Left kidney (tissue), 2 donors: ENCODE data around the gene CEP63. TPM values are rescaled to one million over a fixed set of nuclear protein-coding genes. Genes with fewer than 3 reads are reported as not detected.
"Not testable (repeated sequence)": the region's sequence is repeated elsewhere in the genome, so short reads cannot be mapped to it uniquely, and the experiment has no call there.

Source experiments
- DNase-seq: peaks from one replicate; pipeline ENCODE4 v3.0.0-alpha.2; 2013
- polyA plus RNA-seq: library from polyadenylated mRNA; unstranded; fragments of 120-200 nt; gene quantifications from one replicate; pipeline ENCODE4 v1.2.1, GENCODE V29; 2013; ENCODE audit not compliant: insufficient read length

Gene CEP63
- polyA plus RNA-seq, 1 donor, result 44.4 TPM

DNA sequence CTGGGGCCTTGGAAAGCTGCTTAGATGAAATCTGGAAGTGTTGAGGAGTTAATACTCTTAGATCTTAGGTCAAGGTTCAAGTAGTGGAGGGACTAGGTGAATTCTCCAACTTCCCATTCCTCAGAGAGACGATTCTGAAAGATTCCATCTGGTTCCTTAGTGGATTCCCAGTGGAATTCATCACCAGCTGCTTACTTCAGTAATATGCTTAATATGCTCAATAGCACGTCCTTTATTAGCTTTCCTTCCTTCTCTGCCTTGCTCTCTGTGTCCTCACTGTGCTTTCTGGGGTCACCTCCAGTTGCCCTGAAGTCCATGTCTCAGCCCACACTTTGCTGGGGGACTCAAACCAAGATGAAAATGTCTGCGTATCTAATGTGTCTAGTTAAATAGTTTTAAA is 31.0 kb downstream of the CEP63 start:
- peak; percentile 5 for DNase-seq

DNA sequence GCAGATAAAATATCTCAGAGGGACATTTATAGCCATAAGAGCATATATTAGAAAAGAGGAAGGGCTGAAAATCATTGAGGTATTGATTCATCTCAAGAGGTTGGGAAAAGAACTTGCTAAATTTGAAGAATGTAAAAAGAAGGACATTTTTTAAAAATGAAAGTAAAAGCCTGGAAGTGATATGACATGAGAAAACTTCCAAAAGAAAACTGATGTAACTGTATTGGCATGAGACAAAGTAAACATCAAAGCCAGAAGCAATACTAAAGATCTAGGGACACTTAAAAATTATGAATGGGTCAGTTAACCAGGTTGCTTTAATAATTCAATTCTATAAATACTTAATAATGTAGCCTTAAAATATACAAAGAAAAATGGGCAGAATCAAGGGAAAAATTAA is 31.9 kb downstream of the CEP63 start:
- DNase-seq, result no peak

DNA sequence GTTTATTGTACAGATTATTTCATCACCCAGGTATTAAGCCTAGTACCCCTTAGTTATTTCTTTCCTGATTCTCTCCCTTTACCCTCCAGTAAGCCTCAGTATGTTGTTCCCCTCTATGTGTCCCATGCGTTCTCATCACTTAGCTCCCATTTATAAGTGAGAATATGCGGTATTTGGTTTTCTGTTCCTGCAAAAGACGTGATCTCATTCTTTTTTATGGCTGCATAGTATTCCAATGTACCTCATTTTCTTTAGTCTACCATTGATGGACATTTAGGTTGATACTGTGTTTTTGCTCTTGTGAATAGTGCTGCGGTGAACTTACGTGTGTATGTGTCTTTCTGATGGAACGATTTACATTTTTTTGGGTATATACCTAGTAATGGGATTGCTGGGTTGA is 36.7 kb downstream of the CEP63 start:
- no peak for DNase-seq

DNA sequence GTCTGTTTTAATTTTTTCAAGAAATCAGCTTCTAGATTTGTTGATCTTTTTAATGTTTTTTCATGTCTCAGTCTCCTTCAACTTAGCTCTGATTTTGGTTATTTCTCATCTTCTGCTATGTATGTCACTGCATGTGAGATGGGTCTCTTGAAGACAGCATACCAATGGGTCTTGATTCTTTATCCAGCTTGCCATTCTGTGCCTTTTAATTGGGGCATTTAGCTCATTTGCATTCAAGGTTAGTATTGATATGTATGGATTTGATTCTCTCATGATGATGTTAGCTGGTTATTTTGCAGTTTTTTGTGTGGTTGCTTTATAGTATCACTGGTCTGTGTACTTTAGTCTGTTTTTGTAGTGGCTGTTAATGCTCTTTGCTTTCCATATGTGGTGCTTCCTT is 39.4 kb downstream of the CEP63 start:
- DNase-seq, result no peak

DNA sequence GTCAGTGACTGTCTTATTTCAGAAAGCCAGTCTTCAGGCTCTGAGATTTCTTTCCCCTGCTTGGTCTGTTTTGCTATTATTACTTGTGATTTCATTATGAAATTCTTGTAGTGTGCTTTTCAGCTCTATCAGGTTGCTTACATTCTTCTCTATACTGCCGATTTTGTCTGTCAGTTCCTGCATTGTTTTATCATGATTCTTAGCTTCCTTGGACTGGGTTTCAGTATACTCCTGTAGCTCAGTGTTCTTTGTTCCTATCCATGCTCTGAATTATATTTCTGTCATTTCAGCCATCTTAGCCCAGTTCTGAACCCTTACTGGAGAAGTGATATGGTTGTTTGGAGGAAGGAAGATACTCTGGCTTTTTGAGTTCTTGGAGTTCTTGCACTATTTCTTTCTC is 40.5 kb downstream of the CEP63 start:
- DNase-seq, result no peak

DNA sequence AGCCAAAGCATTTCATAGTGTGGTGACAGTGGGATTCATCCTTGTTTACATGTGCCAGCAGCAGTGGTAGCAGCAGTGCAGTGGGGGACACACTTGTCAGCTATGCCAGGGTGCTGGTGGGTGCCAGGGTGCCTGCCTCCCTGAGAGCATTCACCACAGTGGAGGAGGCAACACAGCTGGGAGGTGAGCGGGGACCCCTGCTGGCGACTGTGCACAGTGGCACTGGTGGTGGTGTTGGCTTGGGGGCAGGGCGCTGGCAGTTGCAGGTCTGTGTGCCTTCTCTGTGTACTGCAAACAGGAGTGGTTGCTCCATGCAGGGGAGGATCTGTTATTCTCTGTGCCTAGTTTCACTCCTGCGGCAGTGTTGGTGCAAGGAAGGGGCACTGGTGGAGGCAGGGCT is 41.2 kb downstream of the CEP63 start:
- DNase-seq, result no peak

DNA sequence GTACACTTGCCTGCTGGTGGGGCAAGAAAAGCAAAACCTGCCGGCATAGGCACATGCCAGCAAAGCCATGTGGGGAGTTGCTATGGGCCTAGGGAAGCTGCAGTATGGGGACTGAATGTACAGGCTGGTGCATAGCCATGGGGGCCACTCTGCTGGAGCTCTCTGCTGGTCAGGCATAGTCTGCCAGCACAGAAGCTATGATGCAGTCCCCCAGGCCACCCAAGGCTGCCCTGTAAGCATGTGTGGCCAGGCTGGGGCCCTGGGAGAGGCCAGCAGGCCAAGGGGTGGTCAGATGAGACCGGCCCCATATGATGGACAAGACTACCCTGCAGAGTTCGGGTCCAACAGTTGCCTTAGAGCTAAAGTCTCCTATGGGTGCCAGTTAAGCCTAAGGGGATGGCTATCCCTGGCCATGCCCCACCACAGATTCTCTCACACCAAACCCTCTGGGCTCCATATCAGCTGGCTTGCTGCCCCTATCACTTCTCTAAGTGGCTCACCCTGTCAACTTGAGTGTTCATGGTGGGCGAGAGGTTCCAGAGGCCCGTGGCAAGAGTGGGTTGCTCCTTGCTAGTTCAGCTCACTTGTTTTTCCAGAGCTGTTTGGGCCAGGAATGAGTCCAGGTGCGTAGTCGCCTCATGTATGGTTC is 41.8 kb downstream of the CEP63 start:
- DNase-seq, result no peak

DNA sequence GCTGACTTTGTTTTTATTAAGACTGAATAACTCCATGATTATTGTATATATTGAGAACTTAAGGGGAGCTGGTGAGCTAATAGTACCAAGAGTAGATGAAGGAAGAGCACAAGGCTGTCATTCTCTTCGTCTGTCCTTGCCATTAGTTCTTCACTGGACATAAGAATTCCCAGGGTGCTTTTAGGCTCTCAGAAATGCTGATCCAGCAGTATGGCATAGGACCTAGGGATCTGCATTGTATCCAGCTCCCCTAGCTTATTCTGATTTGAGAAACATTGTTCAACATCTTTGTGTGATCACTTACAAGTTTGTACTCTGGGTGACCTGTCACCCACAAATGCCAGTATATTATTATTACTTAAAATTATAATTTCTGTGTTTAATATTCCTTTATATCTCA is 47.6 kb downstream of the CEP63 start:
- no peak for DNase-seq

DNA sequence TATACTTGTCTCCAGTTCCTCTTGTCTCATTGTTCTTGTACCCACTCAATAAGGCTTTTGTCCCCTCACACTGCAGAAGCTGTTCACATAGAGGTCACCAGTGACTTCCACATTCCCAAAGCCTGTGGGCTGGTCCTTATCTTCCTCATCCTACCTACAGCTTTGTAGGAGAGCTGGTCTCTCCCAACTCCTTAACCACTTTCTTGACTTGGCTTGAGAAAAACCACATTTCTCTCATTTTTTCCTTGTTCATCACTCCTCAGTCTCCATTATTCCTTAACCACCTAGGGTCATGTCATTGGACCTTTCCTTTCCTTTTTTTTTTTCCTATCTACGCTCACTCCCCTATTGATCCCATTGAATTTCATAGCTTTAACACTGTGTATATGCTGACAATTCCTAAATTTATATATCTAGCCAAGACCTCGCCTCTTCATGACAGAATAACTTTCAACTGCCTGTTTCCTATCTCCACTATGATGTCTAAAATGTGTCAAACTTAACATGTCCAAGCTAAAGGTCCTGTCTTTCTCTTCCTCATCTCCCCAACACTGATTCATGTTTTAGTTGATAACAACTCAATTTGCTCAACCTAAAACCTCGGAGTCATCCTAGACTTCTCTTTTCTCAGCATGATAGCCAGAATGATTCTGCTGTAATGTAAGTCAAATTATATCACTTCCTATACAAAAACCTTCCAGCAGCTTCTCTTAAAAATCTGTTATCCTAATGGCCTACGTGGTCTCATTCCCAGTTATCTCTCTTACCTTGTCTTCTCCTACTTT is 49.5 kb downstream of the CEP63 start:
- no peak for DNase-seq

DNA sequence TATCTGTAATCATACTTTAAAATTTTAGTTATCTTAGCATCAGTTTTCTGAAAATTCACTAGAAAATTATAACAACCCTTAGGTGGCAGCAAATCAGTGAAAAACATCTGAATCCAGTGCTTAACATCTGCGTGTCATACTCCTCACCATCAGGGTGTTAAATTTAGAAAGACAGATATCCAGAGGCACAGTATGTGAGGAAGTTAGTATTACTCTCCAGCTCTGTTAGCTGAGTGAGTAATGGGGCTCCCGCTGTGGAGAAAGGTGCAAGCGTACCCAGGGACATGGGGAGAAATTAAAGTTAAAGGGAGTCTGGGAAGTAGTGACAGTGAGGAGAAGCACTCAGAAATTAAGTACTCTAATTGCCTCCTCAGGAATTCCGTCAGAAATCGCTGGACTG is 50.9 kb downstream of the CEP63 start:
- DNase-seq, result no peak

DNA sequence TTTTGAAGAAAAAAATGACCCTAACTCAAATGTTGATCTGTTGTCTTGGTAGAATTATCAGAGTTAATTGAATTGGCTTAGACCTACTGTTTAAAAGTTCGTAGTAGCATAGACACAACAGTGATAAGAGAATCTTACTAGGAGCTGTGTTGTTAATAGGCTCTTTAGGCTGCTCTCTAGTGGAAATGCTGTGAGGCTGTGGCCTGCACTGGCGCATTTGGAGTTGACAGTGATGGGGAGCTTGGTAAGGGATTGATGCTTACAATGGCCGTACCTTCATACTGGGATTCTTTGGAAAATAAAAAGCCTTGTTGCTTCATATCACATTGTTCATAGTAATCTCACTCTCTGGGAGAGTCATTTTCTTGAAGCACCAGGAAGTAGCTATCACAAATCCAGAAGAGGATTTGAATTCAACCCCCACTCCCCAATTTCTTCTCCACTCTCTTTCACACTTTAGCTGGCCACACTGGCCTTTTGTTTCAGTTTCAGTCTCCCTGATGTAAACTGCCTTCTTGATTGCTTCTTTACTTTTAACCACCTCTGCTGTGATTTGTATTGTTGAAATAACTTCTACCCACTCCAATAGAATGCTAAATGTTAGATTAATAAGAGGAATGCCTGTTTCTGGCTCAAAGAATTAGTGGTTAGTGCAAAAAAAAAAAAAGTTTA is 56.6 kb downstream of the CEP63 start:
- DNase-seq, result no peak

DNA sequence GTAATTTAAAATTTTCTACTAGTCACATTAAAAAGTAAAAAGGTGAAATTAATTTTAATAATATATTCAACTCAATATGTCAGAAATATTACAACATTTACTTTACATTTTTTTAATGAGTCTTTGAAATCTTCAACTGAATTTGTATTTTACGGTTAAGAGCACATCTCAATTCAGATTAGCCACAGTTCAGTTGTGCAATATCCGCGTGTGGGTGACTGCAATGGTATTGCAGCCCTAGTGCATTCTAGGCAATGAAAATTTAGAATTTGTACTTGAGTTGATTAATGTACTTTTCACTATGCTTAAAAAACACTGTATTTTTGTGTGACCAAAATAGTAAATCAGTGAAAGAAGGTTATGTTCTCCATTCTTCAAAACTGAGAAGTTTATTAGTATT is 57.3 kb downstream of the CEP63 start:
- no peak for DNase-seq

DNA sequence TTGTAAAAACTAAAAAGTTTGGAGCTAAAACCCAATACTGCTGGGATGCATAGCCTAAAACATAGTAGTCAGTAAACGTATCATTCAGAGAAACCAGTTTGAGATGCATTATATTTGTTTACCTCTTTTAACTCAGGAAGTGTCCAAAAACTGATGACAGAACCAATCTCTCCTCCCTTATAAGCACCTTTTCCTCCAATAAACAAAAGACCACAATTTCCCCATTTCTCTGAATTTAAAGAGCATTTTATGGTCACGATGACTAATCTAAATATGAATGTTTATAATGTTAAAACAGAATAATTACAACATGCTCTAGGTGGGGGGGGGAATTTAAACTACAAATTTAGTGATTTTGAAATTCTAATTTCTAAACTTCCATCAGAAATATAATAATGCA is 58.5 kb downstream of the CEP63 start:
- no peak for DNase-seq

DNA sequence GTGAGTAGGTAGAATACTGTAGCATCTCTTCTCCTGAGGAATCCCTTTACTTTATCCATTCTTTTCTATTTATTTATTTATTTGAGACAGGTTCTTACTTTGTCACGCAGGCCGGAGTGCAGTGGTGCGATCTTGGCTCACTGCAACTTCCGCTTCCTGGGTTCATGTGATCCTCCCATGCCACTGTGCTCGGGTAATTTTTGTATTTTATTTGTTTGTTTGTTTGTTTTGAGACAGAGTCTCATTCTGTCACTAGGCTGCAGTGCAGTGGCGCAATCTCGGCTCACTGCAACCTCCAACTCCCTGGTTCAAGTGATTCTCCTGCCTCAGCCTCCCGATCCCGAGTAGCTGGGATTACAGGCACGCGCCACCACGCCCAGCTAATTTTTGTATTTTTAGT is 58.9 kb downstream of the CEP63 start:
- DNase-seq, result not testable (repeated sequence)

DNA sequence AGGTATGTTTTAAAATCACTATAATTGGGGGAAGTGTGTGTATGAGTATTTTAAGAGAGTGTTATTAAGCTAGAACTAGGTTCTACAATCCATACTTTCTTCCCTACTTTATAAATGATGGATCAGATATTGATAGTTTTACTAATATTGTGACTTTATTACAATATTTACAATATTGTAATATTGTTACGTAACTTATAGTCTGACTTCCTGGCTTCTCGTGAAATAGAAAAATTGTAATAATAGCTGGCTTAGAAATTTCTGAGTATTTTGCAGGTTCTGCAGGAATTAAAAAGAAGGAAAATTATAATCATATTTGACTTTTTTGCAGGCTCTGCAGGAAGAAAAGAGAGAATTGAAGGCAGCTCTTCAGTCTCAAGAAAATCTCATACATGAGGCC is 60.0 kb downstream of the CEP63 start:
- no peak for DNase-seq

DNA sequence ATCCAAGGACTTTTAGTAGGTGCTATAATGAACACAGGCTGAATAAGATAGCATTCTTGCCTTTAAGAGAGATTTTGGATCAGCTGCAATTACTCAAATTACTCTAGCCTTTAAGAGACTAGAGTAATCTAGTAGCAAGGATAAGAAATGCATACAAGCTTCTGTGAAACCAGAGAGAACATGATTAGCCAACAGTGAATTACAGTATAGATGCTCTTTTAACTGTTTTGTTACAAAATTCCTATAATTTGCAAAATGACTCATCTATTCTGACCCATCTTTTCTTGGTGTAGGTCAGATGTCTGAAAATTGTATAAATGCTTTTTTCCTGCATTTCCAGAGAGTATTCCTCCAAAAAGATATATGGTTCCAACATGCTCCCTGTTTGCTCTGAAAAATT is 66.9 kb downstream of the CEP63 start:
- DNase-seq, result no peak

DNA sequence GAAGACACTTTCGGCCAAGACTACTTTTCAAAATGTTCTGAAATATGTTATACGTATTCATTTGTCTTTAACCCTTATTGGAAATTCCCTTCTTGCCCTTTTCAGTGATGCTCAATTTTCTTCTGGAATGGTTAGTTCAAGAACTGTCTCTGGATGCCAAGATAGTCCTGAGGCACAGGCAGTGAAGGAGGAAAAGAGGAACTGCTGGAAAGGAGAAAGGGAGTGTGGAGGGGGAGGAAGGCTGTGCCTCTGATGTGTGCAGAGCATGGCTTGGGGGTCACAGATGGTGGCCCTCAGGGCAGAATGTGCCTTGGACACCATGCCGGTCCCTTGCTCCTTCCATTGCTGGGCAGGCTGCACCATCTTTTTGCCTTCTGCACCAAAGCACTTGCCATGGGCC is 73.7 kb downstream of the CEP63 start:
- no peak for DNase-seq

DNA sequence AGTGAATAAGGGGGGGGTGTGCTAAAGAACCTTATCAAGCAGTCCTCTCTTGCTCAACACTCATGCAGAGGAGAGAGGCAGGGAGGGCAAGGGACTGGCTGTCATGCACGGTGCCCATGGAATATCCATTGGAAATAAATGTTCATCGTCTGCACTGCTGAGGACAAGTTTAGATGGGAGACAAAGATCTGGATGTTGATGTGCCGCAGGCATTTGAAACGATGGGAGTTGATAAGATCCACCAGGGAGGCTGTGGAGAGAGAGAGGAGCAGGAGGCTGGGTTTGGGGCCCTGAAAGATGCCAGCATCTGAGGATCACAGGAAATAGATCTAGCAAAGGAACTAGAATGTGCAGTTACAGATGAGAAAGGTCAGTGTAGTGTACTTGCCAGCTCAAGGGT is 76.2 kb downstream of the CEP63 start:
- DNase-seq, result no peak

DNA sequence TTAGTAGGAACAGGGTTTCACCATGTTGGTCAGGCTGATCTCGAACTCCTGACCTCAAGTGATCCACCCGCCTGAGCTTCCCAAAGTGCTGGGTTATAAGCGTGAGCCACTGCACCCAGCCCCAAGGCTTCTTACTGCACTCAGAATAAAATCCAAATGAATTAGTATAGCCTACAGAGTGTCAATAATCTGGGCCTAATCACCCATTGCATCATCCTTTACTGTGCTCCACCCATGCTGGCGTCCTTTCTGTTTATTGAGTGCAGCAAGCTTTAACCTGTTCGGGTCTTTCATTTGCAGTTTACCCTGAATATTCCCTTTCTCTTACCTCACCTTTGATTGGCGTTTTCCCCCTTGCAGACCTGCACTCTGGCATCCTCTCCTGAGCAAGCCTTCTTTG is 77.7 kb downstream of the CEP63 start:
- no peak for DNase-seq

DNA sequence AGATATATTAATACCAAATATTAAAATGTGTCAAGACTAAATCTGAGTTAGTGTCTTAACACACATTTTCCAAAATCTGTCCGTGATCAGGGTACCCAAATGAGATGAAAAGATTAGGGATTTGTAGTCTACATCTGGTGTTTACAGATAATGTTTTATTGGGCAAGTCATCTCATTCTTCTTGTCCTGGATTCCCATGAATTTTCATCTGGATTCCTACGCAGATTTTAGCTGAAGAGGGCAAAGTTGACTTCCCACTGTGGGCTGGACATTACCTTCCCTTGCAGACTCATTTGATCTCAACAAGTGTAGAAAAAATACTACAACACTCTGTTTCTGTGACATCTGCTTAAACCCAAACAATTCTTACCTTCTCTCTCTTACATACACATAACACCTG is 79.1 kb downstream of the CEP63 start:
- no peak for DNase-seq

DNA sequence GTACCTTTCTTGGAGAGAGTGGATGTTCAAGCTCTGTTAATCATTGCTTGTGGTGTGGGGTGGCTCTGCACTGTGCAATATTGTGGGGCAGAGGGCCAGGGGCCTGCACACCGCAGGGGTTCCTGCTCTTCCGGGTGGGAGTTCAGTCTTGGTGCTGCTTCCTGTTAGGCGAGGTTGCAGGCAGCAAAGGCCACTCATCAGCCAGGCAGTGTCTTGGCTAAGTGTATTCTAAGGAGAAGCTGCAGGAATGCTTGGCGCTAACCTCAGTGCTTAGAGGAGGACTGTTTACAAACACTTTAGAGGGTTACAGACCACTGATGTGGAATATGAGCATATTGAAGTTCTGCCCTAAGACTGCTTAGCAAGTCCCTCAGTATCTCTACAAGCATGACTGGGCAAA is 81.7 kb downstream of the CEP63 start:
- peak; percentile 6 for DNase-seq

DNA sequence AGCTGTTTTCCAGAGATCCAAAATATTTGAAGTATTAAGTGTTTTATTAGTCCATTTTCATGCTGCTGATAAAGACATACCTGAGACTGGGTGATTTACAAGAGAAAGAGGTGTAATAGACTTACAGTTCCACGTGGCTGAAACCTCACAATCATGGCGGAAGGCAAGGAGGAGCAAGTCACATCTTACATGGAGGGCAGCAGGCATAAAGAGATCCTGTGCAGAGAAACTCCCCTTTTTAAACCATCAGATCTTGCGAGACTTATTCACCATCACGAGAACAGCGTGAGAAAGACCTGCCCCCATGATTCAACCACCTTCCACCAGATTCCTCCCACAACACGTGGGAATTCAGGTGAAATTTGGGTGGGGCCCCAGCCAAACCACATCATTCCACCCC is 82.9 kb downstream of the CEP63 start:
- no peak for DNase-seq

DNA sequence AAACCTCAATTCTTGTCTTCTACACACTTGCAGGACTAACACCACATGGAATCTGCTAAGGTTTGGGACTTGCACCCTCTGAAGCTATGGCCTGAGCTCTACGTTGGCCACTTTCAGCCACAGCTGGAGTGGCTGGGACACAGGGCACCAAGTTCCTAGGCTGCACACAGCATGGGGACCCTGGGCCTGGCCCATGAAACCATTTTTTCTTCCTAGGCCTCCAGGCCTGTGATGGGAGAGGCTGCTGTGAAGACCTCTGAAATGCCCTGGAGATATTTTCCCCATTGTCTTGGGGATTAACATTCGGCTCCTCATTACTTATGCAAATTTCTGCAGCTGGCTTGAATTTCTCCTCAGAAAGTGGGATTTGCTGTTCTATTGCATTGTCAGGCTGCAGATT is 84.0 kb downstream of the CEP63 start:
- DNase-seq, result not testable (repeated sequence)

DNA sequence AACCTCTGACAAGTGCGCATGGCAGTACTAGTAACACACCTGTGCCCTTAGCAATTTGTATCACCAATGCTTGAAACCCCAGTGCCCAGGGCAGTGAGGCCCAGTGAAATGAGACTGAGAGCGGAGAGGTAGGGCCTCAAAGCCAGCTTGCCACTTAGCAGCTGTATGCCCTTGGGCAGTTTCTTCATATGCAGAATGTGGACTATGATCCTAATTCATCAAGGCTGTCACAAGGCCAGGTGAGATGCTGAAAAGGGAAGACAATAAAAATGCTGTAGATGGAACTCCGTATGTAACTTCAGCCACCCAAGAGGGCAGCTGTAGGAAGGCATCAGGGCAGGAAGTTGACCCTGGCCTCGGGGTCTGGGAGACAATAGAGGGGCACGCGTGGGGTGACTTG is 90.6 kb downstream of the CEP63 start:
- DNase-seq, result no peak
